Measurements from ENCODE around the gene HNRNPH2. TPM values are rescaled to one million over a fixed set of nuclear protein-coding genes. Genes with fewer than 3 reads are reported as not detected.

Gene HNRNPH2
- total and polyA plus RNA-seq, 2 experiments from 2014 or later, result 59.2 to 80.1 TPM

DNA sequence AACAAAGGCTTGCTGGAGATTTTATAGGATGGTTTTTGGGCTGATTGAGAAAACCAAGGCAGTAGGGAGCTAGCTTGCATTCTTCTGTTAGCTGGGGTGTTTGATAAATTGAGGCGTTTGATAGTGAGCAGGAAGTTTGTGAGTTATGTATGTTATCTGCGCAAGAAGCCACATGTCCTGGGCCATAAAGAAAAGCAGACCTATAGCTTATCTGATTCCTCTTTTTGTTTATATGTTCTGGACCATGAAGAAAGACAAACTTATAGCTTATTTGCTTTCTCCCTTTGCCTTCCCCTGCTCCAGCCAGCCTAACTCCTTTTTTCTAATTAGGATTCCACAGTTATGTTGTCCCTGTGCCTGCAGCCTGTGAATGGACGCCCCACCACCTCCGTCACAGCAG, 9.2 kb downstream of the HNRNPH2 start (continued):
- TF ChIP-seq, protein P1, sequence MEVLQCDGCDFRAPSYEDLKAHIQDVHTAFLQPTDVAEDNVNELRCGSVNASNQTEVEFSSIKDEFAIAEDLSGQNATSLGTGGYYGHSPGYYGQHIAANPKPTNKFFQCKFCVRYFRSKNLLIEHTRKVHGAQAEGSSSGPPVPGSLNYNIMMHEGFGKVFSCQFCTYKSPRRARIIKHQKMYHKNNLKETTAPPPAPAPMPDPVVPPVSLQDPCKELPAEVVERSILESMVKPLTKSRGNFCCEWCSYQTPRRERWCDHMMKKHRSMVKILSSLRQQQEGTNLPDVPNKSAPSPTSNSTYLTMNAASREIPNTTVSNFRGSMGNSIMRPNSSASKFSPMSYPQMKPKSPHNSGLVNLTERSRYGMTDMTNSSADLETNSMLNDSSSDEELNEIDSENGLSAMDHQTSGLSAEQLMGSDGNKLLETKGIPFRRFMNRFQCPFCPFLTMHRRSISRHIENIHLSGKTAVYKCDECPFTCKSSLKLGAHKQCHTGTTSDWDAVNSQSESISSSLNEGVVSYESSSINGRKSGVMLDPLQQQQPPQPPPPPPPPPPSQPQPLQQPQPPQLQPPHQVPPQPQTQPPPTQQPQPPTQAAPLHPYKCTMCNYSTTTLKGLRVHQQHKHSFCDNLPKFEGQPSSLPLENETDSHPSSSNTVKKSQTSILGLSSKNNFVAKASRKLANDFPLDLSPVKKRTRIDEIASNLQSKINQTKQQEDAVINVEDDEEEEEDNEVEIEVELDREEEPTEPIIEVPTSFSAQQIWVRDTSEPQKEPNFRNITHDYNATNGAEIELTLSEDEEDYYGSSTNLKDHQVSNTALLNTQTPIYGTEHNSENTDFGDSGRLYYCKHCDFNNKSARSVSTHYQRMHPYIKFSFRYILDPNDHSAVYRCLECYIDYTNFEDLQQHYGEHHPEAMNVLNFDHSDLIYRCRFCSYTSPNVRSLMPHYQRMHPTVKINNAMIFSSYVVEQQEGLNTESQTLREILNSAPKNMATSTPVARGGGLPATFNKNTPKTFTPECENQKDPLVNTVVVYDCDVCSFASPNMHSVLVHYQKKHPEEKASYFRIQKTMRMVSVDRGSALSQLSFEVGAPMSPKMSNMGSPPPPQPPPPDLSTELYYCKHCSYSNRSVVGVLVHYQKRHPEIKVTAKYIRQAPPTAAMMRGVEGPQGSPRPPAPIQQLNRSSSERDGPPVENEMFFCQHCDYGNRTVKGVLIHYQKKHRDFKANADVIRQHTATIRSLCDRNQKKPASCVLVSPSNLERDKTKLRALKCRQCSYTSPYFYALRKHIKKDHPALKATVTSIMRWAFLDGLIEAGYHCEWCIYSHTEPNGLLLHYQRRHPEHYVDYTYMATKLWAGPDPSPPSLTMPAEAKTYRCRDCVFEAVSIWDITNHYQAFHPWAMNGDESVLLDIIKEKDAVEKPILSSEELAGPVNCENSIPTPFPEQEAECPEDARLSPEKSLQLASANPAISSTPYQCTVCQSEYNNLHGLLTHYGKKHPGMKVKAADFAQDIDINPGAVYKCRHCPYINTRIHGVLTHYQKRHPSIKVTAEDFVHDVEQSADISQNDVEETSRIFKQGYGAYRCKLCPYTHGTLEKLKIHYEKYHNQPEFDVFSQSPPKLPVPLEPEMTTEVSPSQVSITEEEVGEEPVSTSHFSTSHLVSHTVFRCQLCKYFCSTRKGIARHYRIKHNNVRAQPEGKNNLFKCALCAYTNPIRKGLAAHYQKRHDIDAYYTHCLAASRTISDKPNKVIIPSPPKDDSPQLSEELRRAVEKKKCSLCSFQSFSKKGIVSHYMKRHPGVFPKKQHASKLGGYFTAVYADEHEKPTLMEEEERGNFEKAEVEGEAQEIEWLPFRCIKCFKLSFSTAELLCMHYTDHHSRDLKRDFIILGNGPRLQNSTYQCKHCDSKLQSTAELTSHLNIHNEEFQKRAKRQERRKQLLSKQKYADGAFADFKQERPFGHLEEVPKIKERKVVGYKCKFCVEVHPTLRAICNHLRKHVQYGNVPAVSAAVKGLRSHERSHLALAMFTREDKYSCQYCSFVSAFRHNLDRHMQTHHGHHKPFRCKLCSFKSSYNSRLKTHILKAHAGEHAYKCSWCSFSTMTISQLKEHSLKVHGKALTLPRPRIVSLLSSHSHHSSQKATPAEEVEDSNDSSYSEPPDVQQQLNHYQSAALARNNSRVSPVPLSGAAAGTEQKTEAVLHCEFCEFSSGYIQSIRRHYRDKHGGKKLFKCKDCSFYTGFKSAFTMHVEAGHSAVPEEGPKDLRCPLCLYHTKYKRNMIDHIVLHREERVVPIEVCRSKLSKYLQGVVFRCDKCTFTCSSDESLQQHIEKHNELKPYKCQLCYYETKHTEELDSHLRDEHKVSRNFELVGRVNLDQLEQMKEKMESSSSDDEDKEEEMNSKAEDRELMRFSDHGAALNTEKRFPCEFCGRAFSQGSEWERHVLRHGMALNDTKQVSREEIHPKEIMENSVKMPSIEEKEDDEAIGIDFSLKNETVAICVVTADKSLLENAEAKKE (CRISPR knock-in tag; IDR thresholded peaks at IDR 0.05), result no peak
- TF ChIP-seq STAT1 (IDR thresholded peaks at IDR 0.05; ENCODE audit: unreplicated experiment), result no peak

GRCh38 chrX:101417981-101418841, 10.2 kb downstream of the HNRNPH2 start:
- ATAC-seq, result peak; percentile 81

More at GRCh38 chrX:101417981-101418841, 10.2 kb downstream of the HNRNPH2 start:
- Histone ChIP-seq H3K79me2 (replicated peaks; ENCODE audit: insufficient read depth) (no peaks in the 10 kb centered on the region), H3K36me3 (ENCODE audit: insufficient read depth) (no peaks in the 10 kb centered on the region; the same call in 1 of the 2 replicates), H4K20me1 (replicated peaks; ENCODE audit: insufficient read depth) (no peaks in the 10 kb centered on the region), H3K4me3 (peak overlapping the region; percentile 59), H3K4me2 (peak overlapping the region; percentile 77), H3K27ac (ENCODE audit: low read depth) (peak overlapping the region; percentile 72), H3K9me2 (ENCODE audit: insufficient read depth) (no peaks in the 10 kb centered on the region), H3K27me3 (ENCODE audit: insufficient read depth) (no peaks in the 10 kb centered on the region), H3F3A (replicated peaks; ENCODE audit: low read depth) (no peaks in the 10 kb centered on the region), H2AFZ (peak overlapping the region; percentile 10; the same call in 1 of the 2 replicates), H3K4me1 (ENCODE audit: insufficient read depth) (no peaks in the 10 kb centered on the region; the same call in 1 of the 2 replicates)
- Mint-ChIP-seq H3K4me1 (peaks cover 27% of the 10 kb centered on the region), H3K27me3 (ENCODE audit: insufficient read depth, low read depth, poor library complexity) (peaks cover 6% of the 10 kb centered on the region), H3K36me3 (ENCODE audit: low read depth) (peaks cover 21% of the 10 kb centered on the region), H3K27ac (peak overlapping the region; percentile 96), H3K4me3 (peak overlapping the region; percentile 90), H3K9me3 (no peaks in the 10 kb centered on the region)
- no peak for TF ChIP-seq STAT1 (IDR thresholded peaks at IDR 0.05; ENCODE audit: unreplicated experiment)
- peak; percentile 55 for TF ChIP-seq POLR2AphosphoS5 (IDR thresholded peaks at IDR 0.05; ENCODE audit: low read depth)
- peak; percentile 74 for DNase-seq (ENCODE audit: low spot score)
